ENCODE measurements around the gene EIF2AK2. TPM values are rescaled to one million over a fixed set of nuclear protein-coding genes. Genes with fewer than 3 reads are reported as not detected.

Gene EIF2AK2
- total and polyA plus RNA-seq, 10 of the 15 experiments (the other 5 are each of a cell fraction or from before 2014, with no cell fraction given): 16.2 to 81.4 (median 63.3) TPM

DNA sequence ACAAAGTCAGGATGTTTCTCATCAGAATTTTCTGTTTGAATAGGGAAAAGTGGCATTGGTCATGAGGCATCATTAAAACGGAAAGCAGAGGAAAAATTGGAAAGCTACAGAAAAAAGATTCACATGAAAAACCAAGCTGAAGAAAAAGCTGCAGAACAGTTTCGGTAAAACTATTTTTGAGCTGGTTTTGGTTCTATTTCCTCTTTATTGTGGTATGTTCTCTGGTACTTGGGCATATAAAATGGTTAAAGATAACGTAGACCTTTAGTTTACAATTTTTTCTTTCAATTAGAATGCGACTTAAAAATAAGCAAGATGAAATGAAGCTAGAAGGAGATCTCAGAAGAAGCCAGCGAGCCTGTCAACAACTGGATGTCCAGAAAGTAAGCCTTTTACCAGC is 64.9 kb downstream of the EIF2AK2 start (continued):
- TF ChIP-seq, protein P1, sequence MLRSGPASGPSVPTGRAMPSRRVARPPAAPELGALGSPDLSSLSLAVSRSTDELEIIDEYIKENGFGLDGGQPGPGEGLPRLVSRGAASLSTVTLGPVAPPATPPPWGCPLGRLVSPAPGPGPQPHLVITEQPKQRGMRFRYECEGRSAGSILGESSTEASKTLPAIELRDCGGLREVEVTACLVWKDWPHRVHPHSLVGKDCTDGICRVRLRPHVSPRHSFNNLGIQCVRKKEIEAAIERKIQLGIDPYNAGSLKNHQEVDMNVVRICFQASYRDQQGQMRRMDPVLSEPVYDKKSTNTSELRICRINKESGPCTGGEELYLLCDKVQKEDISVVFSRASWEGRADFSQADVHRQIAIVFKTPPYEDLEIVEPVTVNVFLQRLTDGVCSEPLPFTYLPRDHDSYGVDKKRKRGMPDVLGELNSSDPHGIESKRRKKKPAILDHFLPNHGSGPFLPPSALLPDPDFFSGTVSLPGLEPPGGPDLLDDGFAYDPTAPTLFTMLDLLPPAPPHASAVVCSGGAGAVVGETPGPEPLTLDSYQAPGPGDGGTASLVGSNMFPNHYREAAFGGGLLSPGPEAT (IDR thresholded peaks at IDR 0.05; ENCODE audit: low read depth): peak; percentile 58
- no peak for TF ChIP-seq POLR2AphosphoS5 (IDR thresholded peaks at IDR 0.05; ENCODE audit: low read length)
- 0 out of 2 replicates have a peak, but pooled peaks have one; percentile 32 for TF ChIP-seq CREB1 (IDR thresholded peaks at IDR 0.05; ENCODE audit: low read depth)
- peak; percentile 62; the same call in 1 of the 2 replicates for TF ChIP-seq CREM (IDR thresholded peaks at IDR 0.05; ENCODE audit: low read depth)
- peak in 1 of 2 experiments; percentile 26; a peak in 1 of 4 replicates for TF ChIP-seq ETV6 (conservative IDR thresholded peaks at IDR 0.05 in 1 of 2, IDR thresholded peaks at IDR 0.05 in 1 of 2; ENCODE audit: borderline replicate concordance in 1 of 2, low read depth in 1 of 2)
- peak; percentile 40; the same call in 1 of the 2 replicates for TF ChIP-seq PML (IDR thresholded peaks at IDR 0.05; ENCODE audit: low read length)
- no peak for TF ChIP-seq NR2F1 (conservative IDR thresholded peaks at IDR 0.05)
- TF ChIP-seq, protein P2, sequence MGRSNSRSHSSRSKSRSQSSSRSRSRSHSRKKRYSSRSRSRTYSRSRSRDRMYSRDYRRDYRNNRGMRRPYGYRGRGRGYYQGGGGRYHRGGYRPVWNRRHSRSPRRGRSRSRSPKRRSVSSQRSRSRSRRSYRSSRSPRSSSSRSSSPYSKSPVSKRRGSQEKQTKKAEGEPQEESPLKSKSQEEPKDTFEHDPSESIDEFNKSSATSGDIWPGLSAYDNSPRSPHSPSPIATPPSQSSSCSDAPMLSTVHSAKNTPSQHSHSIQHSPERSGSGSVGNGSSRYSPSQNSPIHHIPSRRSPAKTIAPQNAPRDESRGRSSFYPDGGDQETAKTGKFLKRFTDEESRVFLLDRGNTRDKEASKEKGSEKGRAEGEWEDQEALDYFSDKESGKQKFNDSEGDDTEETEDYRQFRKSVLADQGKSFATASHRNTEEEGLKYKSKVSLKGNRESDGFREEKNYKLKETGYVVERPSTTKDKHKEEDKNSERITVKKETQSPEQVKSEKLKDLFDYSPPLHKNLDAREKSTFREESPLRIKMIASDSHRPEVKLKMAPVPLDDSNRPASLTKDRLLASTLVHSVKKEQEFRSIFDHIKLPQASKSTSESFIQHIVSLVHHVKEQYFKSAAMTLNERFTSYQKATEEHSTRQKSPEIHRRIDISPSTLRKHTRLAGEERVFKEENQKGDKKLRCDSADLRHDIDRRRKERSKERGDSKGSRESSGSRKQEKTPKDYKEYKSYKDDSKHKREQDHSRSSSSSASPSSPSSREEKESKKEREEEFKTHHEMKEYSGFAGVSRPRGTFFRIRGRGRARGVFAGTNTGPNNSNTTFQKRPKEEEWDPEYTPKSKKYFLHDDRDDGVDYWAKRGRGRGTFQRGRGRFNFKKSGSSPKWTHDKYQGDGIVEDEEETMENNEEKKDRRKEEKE (IDR thresholded peaks at IDR 0.05): no peak
- no peak for TF ChIP-seq SP1 (IDR thresholded peaks at IDR 0.05; ENCODE audit: low read depth, low read length)
- TF ChIP-seq, protein P3, sequence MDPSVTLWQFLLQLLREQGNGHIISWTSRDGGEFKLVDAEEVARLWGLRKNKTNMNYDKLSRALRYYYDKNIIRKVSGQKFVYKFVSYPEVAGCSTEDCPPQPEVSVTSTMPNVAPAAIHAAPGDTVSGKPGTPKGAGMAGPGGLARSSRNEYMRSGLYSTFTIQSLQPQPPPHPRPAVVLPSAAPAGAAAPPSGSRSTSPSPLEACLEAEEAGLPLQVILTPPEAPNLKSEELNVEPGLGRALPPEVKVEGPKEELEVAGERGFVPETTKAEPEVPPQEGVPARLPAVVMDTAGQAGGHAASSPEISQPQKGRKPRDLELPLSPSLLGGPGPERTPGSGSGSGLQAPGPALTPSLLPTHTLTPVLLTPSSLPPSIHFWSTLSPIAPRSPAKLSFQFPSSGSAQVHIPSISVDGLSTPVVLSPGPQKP (IDR thresholded peaks at IDR 0.05; ENCODE audit: low read depth, low read length): no peak
- peak; percentile 71; the same call in 1 of the 2 replicates for TF ChIP-seq BCL11A (IDR thresholded peaks at IDR 0.05; ENCODE audit: low read depth, low read length)
- no peak for TF ChIP-seq EZH2 (IDR thresholded peaks at IDR 0.05; ENCODE audit: borderline replicate concordance, control insufficient read depth, low read depth, low read length)
- TF ChIP-seq YBX1 (IDR thresholded peaks at IDR 0.05): no peak
- TF ChIP-seq FOXM1 (IDR thresholded peaks at IDR 0.05; ENCODE audit: low read depth, low read length): peak; percentile 85
- TF ChIP-seq CBFB (IDR thresholded peaks at IDR 0.05; ENCODE audit: low read depth): peak; percentile 39; the same call in 1 of the 2 replicates
- TF ChIP-seq MYC (IDR thresholded peaks at IDR 0.05; ENCODE audit: insufficient read depth, insufficient read length, insufficient replicate concordance, low read length, severe bottlenecking): no peak
- TF ChIP-seq PAX5 (IDR thresholded peaks at IDR 0.05; ENCODE audit: borderline replicate concordance, low read depth, low read length): 0 out of 2 replicates have a peak, but pooled peaks have one; percentile 45
- TF ChIP-seq CBX5 (IDR thresholded peaks at IDR 0.05; ENCODE audit: low read depth): 0 out of 2 replicates have a peak, but pooled peaks have one; percentile 58
- TF ChIP-seq, protein P4, sequence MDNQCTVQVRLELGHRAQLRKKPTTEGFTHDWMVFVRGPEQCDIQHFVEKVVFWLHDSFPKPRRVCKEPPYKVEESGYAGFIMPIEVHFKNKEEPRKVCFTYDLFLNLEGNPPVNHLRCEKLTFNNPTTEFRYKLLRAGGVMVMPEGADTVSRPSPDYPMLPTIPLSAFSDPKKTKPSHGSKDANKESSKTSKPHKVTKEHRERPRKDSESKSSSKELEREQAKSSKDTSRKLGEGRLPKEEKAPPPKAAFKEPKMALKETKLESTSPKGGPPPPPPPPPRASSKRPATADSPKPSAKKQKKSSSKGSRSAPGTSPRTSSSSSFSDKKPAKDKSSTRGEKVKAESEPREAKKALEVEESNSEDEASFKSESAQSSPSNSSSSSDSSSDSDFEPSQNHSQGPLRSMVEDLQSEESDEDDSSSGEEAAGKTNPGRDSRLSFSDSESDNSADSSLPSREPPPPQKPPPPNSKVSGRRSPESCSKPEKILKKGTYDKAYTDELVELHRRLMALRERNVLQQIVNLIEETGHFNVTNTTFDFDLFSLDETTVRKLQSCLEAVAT (IDR thresholded peaks at IDR 0.05): no peak
- TF ChIP-seq MTA2 (IDR thresholded peaks at IDR 0.05; ENCODE audit: low read depth): peak; percentile 73
- no peak for TF ChIP-seq ZZZ3 (IDR thresholded peaks at IDR 0.05; ENCODE audit: control insufficient read depth, insufficient read length, low read depth)
- peak; percentile 59 for TF ChIP-seq IKZF1 (conservative IDR thresholded peaks at IDR 0.05)
- TF ChIP-seq, protein P5, sequence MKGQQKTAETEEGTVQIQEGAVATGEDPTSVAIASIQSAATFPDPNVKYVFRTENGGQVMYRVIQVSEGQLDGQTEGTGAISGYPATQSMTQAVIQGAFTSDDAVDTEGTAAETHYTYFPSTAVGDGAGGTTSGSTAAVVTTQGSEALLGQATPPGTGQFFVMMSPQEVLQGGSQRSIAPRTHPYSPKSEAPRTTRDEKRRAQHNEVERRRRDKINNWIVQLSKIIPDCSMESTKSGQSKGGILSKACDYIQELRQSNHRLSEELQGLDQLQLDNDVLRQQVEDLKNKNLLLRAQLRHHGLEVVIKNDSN (IDR thresholded peaks at IDR 0.05; ENCODE audit: borderline replicate concordance, extremely low read length, insufficient read depth, low read depth, low read length): no peak
- peak; percentile 95 for TF ChIP-seq MEF2A (IDR thresholded peaks at IDR 0.05; ENCODE audit: insufficient read depth, low read depth, low read length)

All from GM12878 (cell line).